CD1c-positive myeloid dendritic cell (primary cell): ENCODE data around the gene WFDC10A.
"Not testable (repeated sequence)": the region's sequence is repeated elsewhere in the genome, so short reads cannot be mapped to it uniquely, and the experiment has no call there.

Source experiments
- DNase-seq: peaks from one replicate; pipeline ENCODE4 v3.0.0-alpha.2; 2016; ENCODE audit errors: extremely low spot score

The WFDC10A gene

GRCh38 chr20:45629496-45630100 is at the start of gene WFDC10A:
Gene WFDC10A, plus strand, starts transcription at chr20:45629739. Its CDS starts 75 bp downstream, at chr20:45629814.
- peak; percentile 71 for DNase-seq

DNA sequence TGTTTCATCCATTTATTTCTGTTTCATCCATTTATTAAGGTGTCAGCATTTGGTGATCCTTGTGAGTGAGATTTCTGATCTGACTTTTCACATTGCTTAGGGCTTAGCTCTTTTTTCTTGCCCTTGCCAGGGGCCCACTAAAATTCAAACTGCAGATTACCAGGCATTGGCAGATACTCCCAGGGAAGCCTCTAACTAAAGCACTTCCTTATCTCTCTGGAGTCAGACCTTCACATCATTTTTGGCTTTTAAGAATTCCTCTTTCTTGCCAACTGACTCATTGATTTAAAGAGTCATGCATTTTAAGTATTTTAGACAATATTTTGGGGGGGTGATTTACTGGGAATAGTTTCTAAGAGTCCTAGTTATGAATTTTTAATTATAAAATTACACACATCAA is 47.8 kb upstream of the WFDC10A start:
- DNase-seq = no peak

DNA sequence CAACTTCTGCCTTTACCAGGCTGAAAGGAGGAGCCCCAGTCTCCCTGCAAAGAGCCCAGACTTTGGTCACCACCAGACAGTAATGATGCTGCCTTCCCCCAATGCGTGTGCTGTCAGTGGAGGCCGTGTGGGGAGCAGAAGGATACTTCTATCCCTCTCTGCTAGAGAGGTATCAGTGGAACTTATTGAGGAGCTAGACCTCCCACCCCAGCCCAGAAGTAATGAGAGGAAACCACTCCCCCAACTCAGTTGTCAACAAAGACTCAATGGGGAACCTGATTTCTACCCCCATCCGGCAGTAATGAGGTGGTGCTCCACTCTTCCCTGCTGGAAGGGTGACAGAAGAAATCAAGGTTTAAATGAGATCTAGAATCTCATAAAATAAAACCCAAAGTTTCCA is 46.0 kb upstream of the WFDC10A start:
- no peak for DNase-seq

GRCh38 chr20:45584294-45584693 is 45.2 kb upstream of the WFDC10A start:
- not testable (repeated sequence) for DNase-seq

DNA sequence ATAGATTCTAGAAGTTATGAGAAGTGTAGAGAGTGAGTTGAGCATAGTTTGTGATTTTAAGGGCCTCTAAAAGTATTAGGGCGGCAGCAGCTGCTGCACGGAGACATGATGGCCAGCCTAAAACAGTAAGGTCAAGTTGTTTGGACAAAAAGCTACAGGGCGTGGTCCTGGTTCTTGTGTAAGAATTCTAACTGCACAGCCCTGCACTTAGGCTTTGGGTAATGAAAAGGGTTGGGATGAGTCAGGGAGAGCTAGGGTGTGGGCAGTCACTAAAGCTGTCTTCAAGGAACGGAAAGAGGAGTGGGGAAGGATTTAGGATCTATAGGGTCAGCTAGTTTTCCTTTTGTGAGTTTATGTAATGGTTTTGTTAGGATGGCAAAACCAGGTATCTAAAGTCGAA is 43.6 kb upstream of the WFDC10A start:
- not testable (repeated sequence) for DNase-seq

GRCh38 chr20:45588800-45589199 is 40.7 kb upstream of the WFDC10A start:
- no peak for DNase-seq

DNA sequence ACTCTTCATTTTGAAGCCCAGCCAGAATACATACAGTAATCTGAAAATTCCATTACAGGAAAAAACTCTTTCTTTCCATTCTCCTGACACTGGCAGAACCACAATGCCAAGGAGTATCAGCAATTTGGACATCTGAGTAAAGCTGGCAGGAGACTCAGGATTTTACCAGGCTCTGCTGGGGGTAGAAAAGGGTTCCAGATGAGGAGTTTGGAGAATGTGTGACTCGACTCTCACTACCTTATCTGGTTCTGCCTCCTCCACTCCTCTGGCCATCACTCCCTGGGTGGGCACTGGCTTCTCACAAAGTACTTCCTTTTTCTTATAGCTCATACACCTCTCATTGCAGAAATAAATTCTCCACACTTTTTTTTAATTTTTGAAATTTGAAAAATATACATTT is 39.8 kb upstream of the WFDC10A start:
- no peak for DNase-seq

DNA sequence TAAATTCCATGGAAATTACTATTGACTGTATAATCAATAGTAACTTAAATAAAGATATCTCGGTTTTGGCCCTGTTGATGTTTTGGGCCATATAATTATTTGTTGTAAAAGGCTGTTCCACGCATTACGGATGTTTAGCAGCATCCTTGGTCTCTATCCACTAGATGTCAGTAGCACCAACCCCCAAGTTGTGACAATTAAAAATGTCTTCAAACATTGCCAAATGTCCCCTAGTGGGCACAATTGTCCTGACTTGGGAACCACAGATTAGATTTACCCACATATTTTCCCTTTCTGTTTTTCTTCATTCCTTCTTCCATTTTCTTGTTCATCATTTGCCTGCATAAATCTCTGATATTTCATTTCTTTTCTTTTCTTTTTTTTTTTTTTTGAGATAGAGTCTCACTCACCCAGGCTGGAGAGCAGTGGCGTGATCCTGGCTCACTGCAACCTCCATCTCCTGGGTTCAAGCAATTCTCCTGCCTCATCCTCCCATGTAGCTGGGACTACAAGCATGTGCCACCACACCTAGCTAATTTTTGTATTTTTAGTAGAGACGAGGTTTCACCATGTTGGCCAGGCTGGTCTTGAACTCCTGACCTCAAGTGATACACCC is 36.9 kb upstream of the WFDC10A start:
- DNase-seq = peak; percentile 69

DNA sequence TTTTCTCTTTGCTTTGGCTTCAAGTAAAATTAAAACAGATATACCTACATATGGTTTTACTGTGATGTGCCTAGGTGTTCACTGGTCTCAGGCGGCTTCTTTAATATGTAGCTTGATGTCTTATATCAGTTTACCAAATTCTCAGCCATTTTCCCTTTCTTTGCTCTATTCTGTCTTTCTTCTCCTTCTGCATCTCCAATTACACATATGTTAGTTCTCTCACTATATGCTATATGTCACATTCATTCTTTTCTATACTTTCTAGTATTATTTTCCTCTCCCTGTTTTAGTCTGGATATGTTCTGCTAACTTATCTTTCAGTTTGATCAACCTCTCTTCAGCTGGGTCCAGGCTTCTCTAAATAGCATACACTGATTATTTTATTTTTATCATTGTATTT is 36.0 kb upstream of the WFDC10A start:
- DNase-seq = no peak

- DNase-seq = no peak
These were observed 34.3 kb upstream of the WFDC10A start for GRCh38 chr20:45595235-45595634.

DNA sequence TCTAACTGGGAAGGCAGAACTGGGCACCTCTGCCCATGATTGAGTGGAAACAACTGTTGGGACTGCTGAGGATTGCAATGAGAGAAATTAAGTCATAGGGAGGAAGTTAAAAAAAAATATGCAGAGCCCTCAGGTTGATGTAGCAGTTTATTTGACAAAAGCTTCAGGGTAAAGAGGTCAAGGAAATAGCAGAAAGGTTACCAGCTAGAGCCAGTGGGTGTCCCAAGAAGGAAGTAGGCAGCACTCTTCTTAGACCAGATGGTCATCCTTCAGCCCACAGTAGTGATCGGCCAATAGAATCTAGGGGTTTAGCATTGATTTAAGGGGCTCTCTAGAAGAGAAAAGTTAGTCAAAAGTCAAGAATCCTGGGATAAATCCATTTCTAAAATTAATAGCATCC is 21.7 kb upstream of the WFDC10A start:
- DNase-seq = no peak

- peak; percentile 67 for DNase-seq
These were observed 18.5 kb upstream of the WFDC10A start for GRCh38 chr20:45611054-45611453.

GRCh38 chr20:45612314-45612713 is 17.2 kb upstream of the WFDC10A start:
- DNase-seq = no peak

GRCh38 chr20:45617591-45617990 is 11.9 kb upstream of the WFDC10A start:
- no peak for DNase-seq

GRCh38 chr20:45621593-45621992 is 7.9 kb upstream of the WFDC10A start:
- DNase-seq = no peak

DNA sequence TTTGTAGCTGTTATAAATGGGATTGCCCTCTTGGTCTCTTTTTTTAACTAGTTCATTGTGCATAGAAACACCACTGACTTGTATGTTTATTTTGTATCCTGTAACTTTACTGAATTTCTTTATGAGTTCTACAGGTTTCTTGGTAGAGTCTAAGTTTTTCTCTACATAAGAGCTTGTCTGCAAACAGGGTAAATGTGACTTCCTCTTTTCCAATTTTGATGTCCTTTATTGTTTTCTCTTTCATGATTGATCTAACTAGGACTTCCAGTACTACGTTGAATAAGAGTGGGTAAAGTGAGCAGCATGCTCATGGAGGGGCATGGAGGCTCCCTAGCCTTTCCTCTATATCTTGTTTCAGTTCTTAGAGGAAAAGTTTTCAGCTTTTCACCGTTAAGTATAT is 3.0 kb upstream of the WFDC10A start:
- DNase-seq = no peak

- no peak for DNase-seq
These were observed 832 bp downstream of the WFDC10A start for GRCh38 chr20:45630371-45630770.

DNA sequence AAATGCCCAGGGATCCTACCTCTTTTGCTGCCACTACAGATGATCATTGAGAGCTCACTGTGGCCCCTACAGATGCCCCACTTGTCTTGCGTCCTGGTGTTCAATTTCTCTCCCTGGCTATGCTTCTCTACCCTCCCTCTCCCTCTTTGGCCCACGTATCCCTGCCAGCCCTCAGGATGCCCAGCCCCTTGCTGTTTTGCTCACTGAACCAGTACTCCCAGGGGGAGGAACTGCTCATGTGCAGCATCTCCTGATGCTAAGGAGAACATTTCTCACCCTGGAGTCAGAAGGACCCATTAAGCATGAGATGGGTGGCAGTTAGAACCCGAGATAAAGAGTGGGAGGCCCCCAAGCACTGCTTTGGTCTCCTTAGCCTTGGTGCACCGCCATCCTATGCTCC is 1.6 kb downstream of the WFDC10A start, which contains the start of gene WFDC9:
Gene WFDC9, minus strand, starts transcription at position 101 of the 400 bp plus-strand sequence. CDS start 21,103 bp downstream, outside the sequence.
- no peak for DNase-seq

DNA sequence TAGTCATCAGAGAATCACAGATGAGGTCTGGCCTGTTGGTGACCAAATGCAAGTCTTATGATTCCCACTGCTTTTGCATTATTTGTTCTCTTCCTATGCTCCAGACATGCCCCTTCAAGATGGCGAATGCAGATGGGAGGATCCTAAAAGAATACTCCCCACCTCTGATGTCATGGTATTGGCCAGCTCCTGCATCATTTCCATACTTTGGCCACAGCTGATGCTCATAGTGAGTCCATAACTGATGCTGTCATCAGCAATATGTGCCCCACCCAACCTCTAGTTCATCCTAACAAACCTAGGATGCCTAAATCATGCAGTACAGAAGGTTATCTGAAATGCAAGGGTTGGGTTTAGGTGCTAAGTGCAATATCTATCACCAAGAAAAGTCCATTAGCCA is 7.0 kb downstream of the WFDC10A start:
- no peak for DNase-seq

DNA sequence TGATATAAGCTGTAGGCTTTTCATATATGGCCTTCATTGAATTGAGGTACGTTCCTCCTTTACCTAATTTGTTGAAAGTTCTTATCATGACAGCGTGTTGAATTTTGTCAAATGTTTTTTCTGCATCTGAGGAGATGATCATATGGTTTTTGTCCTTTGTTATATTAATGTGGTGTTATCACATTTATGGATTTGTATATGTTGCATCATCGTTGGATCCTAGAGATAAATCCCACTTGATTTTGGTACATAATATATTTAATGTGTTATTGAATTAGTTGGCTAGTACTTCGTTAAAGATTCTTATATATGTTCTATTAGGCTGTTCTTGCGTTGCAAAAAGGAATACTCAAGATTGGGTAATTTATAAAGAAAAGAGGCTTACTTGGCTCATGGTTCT is 10.1 kb downstream of the WFDC10A start:
- no peak for DNase-seq

- not testable (repeated sequence) for DNase-seq
These were observed 11.5 kb downstream of the WFDC10A start for GRCh38 chr20:45641076-45641475.

DNA sequence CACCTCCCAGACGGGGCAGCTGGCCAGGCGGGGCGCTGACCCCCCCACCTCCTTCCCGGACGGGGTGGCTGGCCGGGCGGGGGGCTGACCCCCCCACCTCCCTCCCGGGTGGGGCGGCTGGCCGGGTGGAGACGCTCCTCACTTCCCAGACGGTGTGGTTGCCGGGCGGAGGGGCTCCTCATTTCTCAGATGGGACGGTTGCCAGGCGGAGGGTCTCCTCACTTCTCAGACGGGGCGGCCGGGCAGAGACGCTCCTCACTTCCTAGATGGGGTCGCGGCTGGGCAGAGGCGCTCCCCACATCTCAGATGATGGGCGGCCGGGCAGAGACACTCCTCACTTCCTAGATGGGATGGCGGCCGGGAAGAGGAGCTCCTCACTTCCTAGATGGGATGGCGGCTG is 16.3 kb downstream of the WFDC10A start:
- DNase-seq = not testable (repeated sequence)

DNA sequence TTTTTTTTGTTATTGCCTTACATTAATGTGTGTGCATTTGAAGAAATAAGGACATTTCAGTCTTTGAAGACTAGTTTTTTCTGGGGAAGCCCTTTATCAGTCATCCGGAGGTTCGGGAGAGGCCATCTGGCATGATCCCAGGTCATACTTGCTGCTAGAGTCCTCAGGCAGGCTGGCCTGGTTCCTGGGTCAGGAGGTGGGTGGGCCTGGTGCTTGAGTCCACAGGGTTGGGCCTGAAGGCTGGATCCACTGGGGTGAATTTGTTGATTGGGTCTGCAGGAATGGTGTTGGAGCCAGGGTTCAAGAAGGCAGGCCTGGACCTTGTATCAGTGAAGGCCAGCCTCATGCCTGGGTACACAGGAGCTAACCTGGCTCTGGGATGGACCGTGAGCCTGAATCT is 17.3 kb downstream of the WFDC10A start:
- DNase-seq = no peak
